NCI-H69 (cell line): ENCODE measurements around the gene PEAK1.

Experiments
- DNase-seq: peaks from one replicate; lab custom pipeline; 2025; lab: John Stamatoyannopoulos, UW

PEAK1 gene

DNA sequence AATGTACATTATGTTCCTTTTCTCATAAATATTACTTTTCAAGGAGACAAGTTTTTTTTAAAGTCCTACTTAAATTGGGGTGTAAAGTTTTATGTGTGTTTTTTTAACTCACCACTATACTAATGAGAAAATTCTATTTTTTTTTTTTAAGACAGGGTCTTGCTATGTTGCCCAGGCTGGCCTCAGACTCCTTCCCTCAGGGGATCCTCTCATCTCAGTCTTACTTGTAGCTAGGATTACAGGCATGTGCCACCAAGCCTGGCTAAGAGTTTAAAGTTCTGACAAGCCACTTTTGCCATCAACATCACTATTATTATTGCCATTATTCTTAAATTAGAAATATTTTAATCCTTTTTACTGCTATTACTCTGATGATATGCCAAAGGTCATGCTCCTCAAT lies 356.7 kb downstream of the PEAK1 start:
- DNase-seq: no peak

DNA sequence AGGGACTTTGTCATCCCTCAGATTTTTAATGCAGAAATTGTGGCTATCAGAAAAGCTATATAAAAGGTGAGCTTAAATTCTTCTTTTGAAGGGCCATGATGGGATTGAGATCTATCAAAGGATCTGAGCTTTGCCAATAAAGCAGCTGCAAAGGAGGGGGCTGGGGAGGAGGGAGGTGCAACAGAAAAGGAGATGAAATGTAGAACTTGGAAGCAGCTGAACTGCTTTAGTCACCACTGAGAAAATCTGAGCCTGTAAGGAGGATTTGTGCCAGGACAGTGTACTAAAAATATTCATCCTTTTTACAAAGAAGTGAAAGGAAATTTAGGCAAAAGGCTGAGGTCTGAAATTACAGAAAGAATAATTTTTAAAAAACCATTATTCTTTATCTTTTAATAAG lies 359.4 kb downstream of the PEAK1 start:
- no peak for DNase-seq

DNA sequence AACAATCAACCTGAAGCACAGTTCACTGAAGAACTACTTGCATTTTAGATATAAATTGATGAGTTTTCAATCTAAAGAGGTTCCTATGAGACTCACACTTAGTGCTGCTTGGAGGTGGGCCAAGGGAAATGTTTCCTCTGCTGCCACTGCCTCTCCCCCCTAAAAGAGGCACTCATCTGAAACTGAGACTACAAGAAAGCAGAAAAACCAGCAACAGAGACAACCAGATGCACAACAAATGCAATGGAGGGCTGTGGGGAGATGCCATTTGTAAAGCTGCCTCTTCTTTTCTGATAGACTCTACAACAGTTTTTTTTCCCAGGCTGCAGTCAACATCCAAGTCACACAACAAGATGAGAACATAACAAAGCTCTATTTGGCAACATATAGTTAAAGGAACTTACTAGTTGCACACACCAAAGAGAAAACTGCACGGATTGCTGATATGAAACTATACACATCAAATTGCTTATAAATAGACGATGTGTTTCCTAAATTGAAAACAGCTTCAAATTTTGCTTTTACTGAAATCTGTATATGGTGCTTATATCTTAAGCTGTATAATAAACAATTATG lies 360.0 kb downstream of the PEAK1 start:
- DNase-seq: no peak

DNA sequence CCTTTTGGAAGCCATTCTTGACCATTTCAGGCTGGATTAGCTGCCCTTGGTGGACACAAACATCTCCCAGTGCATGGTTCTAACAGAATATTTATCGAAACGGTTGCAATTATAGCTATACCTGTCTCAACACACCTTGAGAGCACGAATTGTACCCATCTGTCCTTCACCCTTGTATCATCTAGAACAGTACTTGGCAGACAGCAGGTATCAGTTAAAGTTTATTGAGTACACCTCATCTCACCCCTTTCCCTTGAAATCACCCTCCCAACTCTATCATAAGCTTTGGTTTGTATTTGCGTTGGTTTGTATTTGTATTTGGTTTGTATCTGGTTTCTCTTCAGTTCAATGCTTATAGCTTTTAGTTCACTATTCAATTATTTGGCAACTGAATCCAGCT lies 361.4 kb downstream of the PEAK1 start:
- DNase-seq: no peak

DNA sequence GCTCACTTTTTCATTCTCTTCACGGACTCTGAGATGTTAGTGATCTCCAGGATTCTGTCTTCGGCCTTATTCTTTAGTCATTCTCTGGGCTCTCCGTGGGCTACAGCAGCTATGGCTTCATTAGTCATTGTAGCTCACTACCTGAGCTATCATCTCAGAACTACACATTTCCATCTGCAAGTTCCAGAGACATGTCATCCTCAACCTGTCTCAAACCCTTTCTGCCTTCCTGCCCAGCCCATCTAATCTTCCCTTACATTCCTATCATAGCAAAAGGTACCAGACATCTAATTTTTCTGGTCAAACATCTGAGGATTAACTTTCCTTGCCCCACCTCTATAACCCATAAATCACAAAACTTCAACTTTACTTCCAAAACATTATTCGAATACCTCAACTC lies 362.2 kb downstream of the PEAK1 start:
- DNase-seq: no peak

DNA sequence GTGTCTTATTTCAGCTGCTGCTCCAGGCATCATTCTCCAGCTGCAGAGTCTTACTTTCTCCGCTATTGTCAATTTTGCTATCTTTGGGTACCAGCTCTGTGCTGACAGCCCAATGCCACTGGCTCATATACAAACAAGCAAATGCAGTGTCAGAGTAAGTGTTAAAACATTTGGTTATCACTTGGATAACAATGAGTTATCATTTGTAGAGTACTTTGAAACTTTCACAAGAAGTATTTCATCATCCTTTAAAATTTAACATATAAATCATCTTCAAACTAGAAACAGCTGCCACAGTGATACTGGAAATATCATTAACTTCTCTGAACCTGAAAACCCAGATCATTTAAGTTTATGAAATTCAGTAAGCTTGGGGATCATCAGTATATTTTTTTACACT lies 362.8 kb downstream of the PEAK1 start:
- DNase-seq: no peak

DNA sequence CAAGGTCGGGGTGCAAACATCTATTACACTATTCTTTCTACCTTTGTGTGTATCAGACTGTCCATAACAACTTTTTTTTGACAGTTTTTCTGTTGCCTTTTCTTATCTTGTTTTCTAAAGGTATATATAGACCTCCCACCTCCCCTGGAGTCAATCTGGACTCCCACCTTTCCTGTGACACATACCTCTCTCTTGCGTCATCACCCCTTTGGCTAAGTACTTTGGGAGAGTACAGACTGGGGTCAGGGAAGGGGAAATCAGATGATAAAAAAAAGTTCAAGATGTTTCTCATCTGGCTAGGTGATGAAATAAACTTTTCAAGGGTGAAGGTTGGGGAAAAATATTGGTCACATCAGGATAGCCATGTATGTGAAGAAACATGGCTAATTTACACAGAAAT lies 366.2 kb downstream of the PEAK1 start:
- DNase-seq: no peak

DNA sequence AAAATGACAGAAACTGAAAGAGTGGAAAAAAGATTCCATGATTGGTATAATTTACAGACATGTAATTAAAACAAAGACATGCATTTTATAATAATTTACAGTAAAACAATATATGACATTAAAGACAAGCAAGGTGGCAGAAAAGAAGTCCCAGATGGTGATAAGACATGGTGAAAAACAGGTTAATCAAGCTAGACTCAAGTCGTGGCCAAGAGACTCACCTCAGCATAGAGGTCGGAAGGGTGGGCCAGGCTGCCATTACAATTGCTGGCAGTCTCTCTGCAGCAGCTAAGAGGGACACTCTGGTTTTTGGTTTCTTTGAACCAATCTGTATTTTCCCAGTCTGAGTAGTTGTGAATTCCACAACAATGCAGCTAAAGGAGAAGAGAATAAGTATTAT lies 367.3 kb downstream of the PEAK1 start:
- no peak for DNase-seq
